Choroid plexus epithelial cell (primary cell): Measurements from ENCODE around the gene TNFRSF8.

Source experiments
- DNase-seq: peaks from one replicate; pipeline ENCODE4 v3.0.0-alpha.2; 2010; ENCODE audit warnings: low read depth
- H3K4me3 ChIP-seq: 2 replicates; pipeline ENCODE4 v1.5.1; 2011; ENCODE audit warnings: low read depth, mild to moderate bottlenecking, control low read depth, low read length, moderate library complexity
- TF ChIP-seq, protein P1 (sequence below): conservative IDR thresholded peaks from 2 replicates; pipeline ENCODE4 v1.5.1; 2011; ENCODE audit warnings: low read depth, mild to moderate bottlenecking, control low read depth, inconsistent platforms, low read length, moderate library complexity

Gene TNFRSF8

DNA sequence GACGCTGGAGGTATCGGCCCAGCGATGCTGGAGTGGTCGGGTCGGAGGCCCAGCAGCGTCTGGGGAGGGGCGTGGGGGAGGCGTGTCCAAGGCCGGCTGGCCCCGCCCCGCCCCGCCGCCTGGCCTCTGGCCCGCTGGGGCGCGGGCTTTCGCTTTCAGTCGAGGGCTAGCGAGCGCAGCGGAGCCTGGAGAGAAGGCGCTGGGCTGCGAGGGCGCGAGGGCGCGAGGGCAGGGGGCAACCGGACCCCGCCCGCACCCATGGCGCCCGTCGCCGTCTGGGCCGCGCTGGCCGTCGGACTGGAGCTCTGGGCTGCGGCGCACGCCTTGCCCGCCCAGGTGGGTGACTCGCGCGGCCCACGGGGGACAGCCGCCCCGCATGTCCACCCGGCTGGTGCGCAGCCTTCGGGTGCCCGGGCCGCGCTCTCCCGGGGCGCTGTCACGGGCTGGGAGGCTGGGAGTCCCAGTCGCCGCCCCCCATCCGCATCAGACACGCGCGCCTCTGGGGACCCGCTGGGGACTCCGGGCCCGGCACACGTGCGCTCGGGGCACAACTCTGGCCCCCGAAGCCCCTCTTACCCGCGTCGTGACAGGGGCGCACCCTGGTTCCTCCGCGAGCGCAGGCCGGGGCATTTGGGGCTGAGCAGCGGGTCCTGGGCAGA, 103.9 kb downstream of the TNFRSF8 start, which contains the start of gene TNFRSF1B:
TSS of gene TNFRSF1B (plus strand) at position 158 of the 659 bp plus-strand sequence. CDS start at position 259, 101 bp downstream.
- peak; percentile 56 for DNase-seq
- TF ChIP-seq, protein P1, sequence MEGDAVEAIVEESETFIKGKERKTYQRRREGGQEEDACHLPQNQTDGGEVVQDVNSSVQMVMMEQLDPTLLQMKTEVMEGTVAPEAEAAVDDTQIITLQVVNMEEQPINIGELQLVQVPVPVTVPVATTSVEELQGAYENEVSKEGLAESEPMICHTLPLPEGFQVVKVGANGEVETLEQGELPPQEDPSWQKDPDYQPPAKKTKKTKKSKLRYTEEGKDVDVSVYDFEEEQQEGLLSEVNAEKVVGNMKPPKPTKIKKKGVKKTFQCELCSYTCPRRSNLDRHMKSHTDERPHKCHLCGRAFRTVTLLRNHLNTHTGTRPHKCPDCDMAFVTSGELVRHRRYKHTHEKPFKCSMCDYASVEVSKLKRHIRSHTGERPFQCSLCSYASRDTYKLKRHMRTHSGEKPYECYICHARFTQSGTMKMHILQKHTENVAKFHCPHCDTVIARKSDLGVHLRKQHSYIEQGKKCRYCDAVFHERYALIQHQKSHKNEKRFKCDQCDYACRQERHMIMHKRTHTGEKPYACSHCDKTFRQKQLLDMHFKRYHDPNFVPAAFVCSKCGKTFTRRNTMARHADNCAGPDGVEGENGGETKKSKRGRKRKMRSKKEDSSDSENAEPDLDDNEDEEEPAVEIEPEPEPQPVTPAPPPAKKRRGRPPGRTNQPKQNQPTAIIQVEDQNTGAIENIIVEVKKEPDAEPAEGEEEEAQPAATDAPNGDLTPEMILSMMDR: no peak

DNA sequence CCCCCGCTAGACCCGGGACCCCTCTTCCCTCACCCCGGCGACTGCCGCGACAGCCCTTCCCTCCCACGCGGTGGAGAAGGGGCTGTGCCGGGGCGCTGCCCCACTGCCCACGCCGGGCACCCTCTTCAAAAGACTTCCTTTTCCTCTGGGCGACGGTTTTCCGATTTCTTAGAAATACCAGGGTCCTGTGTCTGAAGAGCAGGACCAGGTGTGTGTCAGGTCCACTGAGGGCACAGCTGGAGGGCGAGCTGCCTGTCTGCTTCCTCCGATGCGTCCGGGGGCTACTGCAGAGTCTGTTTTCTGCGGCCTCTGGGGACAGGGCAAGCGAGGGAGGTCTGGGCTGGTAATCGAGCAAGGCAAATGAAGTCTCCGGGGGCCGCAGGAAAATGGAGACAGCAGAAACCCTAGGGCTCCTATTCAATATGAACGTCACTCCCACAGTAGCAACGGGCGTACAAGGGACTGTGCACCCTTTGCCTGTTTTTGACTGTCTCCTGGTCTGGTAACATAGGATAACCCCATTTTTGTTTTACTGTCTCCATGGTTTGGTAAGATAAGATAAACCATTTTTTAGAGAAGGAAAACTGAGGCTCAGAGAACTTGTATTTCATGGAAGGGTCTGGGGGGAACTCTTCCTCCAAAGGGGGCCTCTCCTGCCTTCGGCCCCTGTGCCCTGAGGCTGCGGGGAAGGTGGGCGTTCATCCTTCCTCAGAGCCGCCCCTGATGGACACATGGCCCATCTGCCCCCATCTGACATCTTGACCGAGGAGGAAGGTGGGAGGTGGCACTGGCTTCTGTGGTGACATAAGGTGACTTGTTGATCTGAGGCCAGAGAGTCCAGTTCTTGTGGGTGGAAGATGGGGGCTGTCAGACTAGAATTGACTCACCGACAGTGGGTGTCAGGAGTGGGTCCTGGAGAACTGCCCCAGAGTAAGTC, 104.7 kb downstream of the TNFRSF8 start:
- H3K4me3 ChIP-seq: peak overlapping the region; percentile 85
- TF ChIP-seq, protein P1: no peak
- DNase-seq: no peak

More for the DNA sequence above, 103.9 kb downstream of the TNFRSF8 start, which contains the start of gene TNFRSF1B:
- peak within 1 kb of the TSS; percentile 85 for H3K4me3 ChIP-seq

DNA sequence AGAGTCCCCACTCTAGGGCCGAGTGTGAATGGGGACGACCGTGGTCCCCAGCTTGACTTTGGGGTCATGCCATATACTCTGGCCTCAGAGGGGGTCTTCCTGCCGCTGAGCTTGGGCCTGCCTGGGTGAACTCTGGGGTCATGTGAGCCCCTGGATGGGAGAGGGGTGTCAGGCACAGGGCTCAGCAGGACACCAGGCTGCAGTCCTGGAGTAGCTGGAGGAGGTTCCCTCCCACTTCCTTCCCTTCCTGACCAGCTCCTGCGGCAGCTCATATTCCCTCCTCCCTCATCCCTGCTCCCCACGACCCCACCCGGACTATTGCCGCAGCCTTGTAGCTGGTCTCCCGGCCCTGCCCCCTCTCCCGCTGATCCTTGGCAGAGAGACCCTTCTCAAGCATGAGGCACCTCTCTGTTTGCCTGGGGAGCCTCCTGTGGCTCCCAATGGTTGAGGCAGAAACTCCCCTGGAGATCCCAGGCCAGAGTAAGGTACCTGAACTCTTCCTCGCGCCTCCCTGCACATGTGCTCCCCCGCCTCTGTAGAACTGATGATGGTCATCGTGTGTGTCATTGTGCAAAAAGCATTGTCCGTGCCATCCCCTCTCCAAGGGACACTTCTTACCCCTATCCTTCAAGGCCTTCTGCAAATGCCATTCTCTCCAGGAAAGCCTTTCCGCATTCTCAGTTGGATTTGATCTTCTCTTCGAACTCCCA, 105.5 kb downstream of the TNFRSF8 start:
- TF ChIP-seq, protein P1: no peak
- DNase-seq: peak; percentile 50

DNA sequence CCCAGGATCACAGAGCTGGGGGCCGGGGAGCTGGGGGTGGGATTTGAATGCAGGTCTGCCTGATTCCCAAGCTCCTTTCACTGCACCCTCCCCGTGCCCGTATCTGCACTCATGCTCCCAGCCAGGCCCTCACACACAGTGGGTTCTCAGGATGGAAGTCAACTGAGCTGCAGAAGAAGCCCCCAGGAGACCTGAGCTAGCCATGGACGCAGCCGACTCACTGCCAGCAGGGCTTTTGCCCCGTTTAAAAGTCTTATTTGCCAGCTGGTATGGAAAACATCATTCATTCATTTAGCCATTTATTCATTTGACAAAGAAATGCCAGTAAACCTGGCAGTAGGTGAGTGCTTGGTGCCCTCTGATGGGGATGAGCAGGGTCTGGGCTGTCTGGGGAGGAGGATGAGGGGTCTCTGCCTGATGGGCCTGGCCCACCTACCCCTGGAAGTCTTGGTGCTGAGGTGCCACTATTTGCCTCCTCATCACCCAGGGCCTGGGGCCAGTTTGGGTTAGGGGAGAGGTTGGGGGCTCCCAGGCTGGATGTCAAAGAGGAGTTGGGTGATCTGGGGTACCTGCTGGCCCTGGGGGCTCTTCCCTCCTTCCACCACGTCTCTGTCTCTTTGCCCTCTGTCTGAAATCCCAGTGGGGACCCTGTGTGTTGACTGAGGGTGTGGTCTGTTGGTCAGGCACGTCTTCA, 106.5 kb downstream of the TNFRSF8 start:
- TF ChIP-seq, protein P1: no peak
- no peak for DNase-seq
- peak overlapping the region; percentile 85 for H3K4me3 ChIP-seq

More for the DNA sequence above, 105.5 kb downstream of the TNFRSF8 start:
- H3K4me3 ChIP-seq: peak overlapping the region; percentile 85

DNA sequence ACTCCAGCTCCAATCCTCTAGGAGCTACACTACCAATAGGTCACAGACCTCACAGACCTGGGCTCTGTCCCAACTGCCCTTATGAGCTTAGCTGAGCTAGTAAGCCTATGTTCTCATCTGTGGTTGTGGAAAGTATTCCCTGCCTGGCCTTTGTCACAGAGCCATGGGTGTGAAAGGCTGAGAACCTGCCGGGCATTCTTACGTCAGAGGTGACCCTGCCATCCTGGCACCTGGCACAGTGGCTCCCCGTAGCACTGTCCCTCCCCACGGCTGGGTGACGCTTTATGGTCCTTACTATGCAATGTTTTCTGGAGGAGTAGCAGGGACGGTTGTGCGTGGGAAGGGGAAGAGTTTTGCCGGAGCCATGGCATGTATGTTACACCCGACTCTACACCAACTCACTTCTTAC, 107.2 kb downstream of the TNFRSF8 start:
- DNase-seq: no peak
- TF ChIP-seq, protein P1: no peak
- peak overlapping the region; percentile 5 for H3K4me3 ChIP-seq
